ENCODE data around the gene NFXL1. TPM values are rescaled to one million over a fixed set of nuclear protein-coding genes. Genes with fewer than 3 reads are reported as not detected.

The NFXL1 gene
- total and polyA plus RNA-seq, 10 donors: 3.8 to 18.5 (median 13.4) TPM

GRCh38 chr4:47852136-47852535 is 62.2 kb downstream of the NFXL1 start:
- WGBS, 5 donors: 80 to 96% (median 86%) methylated on average over 1 of the region's 1 CpG
- intact Hi-C loops (cut with DNase I; ENCODE audit: low total_unique reads): no loop called here

GRCh38 chr4:47849466-47849865 is 64.9 kb downstream of the NFXL1 start:
- no peaks in the 10 kb centered on the region for H3K4me1 ChIP-seq
- intact Hi-C loops (cut with DNase I; ENCODE audit: low total_unique reads): no loop called here
- DNase-seq: no peak
- H3K36me3 ChIP-seq: peaks cover 0 to 80% (median 16%) of the 10 kb centered on the region in 6 donors
- H3K9me3 ChIP-seq: no peaks in the 10 kb centered on the region
- no peaks in the 10 kb centered on the region for H3K27me3 ChIP-seq (replicated peaks in 1 of 7)
- H3K4me3 ChIP-seq: no peak overlapping the region
- no peak for TF ChIP-seq CTCF (IDR thresholded peaks at IDR 0.05 in 8 of 11, conservative IDR thresholded peaks at IDR 0.05 in 3 of 11)
- no peak for TF ChIP-seq POLR2AphosphoS5 (IDR thresholded peaks at IDR 0.05)
- TF ChIP-seq POLR2A (IDR thresholded peaks at IDR 0.05): no peak
- H3K27ac ChIP-seq: no peak overlapping the region
- WGBS, 5 donors: 54 to 79% (median 63%) methylated on average over 1 of the region's 1 CpG

More at GRCh38 chr4:47852136-47852535, 62.2 kb downstream of the NFXL1 start:
- no peak for DNase-seq
- H3K27me3 ChIP-seq (replicated peaks in 1 of 7): no peaks in the 10 kb centered on the region
- no peak overlapping the region for H3K4me3 ChIP-seq
- no peaks in the 10 kb centered on the region for H3K9me3 ChIP-seq
- TF ChIP-seq POLR2AphosphoS5 (IDR thresholded peaks at IDR 0.05) (no peak), CTCF (IDR thresholded peaks at IDR 0.05 in 8 of 11, conservative IDR thresholded peaks at IDR 0.05 in 3 of 11) (no peak), POLR2A (IDR thresholded peaks at IDR 0.05) (no peak)
- no peaks in the 10 kb centered on the region for H3K4me1 ChIP-seq
- H3K36me3 ChIP-seq: peaks cover 0 to 86% (median 16%) of the 10 kb centered on the region in 6 donors
- no peak overlapping the region for H3K27ac ChIP-seq

GRCh38 chr4:47848041-47848440 is 66.3 kb downstream of the NFXL1 start:
- Histone ChIP-seq H3K27me3 (replicated peaks in 1 of 7) (no peaks in the 10 kb centered on the region), H3K4me1 (no peaks in the 10 kb centered on the region), H3K36me3 (peaks cover 0 to 80% (median 16%) of the 10 kb centered on the region in 6 donors), H3K27ac (no peak overlapping the region), H3K4me3 (no peak overlapping the region), H3K9me3 (no peaks in the 10 kb centered on the region)
- no peak for TF ChIP-seq POLR2A (IDR thresholded peaks at IDR 0.05)
- TF ChIP-seq CTCF (IDR thresholded peaks at IDR 0.05 in 8 of 11, conservative IDR thresholded peaks at IDR 0.05 in 3 of 11): no peak
- no peak for TF ChIP-seq POLR2AphosphoS5 (IDR thresholded peaks at IDR 0.05)
- 84 to 92% (median 86%) methylated on average over 2 of the region's 2 CpGs for WGBS, 5 donors
- DNase-seq: no peak
- intact Hi-C loops (cut with DNase I; ENCODE audit: low total_unique reads): no loop called here

- TF ChIP-seq POLR2AphosphoS5 (IDR thresholded peaks at IDR 0.05): no peak
- TF ChIP-seq POLR2A (IDR thresholded peaks at IDR 0.05): no peak
- no peak for TF ChIP-seq CTCF (IDR thresholded peaks at IDR 0.05 in 8 of 11, conservative IDR thresholded peaks at IDR 0.05 in 3 of 11)
- Histone ChIP-seq H3K9me3 (no peaks in the 10 kb centered on the region), H3K27me3 (replicated peaks in 1 of 7) (peaks cover 0 to 3% (median 0%) of the 10 kb centered on the region in 7 donors), H3K36me3 (peaks cover 0 to 48% (median 7%) of the 10 kb centered on the region in 6 donors), H3K4me3 (no peak overlapping the region), H3K27ac (no peak overlapping the region), H3K4me1 (peaks cover 0 to 16% (median 2%) of the 10 kb centered on the region in 6 donors)
- no peak for DNase-seq
- intact Hi-C loops (cut with DNase I; ENCODE audit: low total_unique reads): no loop called here
These were observed 71.4 kb downstream of the NFXL1 start for GRCh38 chr4:47842985-47843384.

Measured in spleen (tissue), 11 donors.